Nephron progenitor cell (in vitro differentiated cells): ENCODE measurements around the gene ATP6V1G2.
A peak's percentile ranks its signal among the peaks of the same experiment; 100 is the strongest.
"Not testable (repeated sequence)": the region's sequence is repeated elsewhere in the genome, so short reads cannot be mapped to it uniquely, and the experiment has no call there.

Experiments
- DNase-seq: peaks from one replicate; pipeline ENCODE4 v3.0.0; 2021
- H3K27ac Mint-ChIP-seq: 2 replicates; pipeline ENCODE4 v1.8.0; 2021; ENCODE audit warnings: mild to moderate bottlenecking, moderate library complexity, mixed read lengths
- H3K27me3 Mint-ChIP-seq: 2 replicates; pipeline ENCODE4 v1.8.0; 2021; ENCODE audit warnings: mild to moderate bottlenecking, low read depth, mixed read lengths; ENCODE audit not compliant: poor library complexity
- H3K36me3 Mint-ChIP-seq: 2 replicates; pipeline ENCODE4 v1.8.0; 2021; ENCODE audit warnings: low read depth, mixed read lengths
- H3K4me1 Mint-ChIP-seq: 2 replicates; pipeline ENCODE4 v1.8.0; 2021; ENCODE audit warnings: mixed read lengths
- H3K4me3 Mint-ChIP-seq: 2 replicates; pipeline ENCODE4 v1.8.0; 2021; ENCODE audit warnings: mild to moderate bottlenecking, moderate library complexity, mixed read lengths
- H3K9me3 Mint-ChIP-seq: 2 replicates; pipeline ENCODE4 v1.8.0; 2021; ENCODE audit warnings: mild to moderate bottlenecking, moderate library complexity, mixed read lengths
- TF ChIP-seq, protein P1 (sequence below): fragments of 200-600 bp; sonication (generic); IDR thresholded peaks from 2 replicates; pipeline ENCODE4 v1.5.0; 2021; ENCODE audit warnings: antibody characterized with exemption

Gene ATP6V1G2

DNA sequence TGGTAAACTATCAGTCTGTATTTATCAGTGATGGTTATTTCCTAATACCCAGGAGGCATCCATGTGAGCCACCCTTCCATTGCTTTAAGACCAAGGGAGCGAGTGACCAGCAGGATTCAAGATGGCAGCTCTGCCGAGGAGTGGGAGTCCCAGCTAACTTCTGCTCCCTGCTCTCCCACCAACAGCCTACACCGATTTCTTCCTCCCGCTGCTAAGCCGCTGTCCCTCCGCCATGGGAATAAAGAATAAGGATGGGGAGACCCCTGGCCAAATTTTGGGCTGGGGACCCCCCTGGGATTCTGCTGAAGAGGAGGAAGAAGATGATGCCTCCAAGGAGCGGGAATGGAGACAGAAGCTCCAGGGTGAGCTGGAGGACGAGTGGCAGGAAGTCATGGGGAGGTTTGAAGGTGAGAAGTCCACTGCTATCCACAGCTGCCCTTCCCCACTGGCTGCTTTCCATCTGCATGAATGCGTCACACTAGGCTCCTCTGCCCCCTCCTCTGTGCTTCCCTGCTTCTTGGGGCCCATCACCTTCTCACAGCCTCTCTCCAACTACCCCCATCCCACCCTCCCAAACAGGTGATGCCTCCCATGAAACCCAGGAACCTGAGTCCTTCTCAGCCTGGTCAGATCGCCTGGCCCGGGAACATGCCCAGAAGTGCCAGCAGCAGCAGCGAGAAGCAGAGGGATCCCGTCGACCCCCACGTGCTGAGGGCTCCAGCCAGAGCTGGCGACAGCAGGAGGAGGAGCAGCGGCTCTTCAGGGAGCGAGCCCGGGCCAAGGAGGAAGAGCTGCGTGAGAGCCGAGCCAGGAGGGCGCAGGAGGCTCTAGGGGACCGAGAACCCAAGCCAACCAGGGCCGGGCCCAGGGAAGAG lies 11.3 kb upstream of the ATP6V1G2 start:
- Mint-ChIP-seq H3K4me1 (peaks cover 25% of the 10 kb centered on the region), H3K4me3 (no peak overlapping the region), H3K27me3 (no peaks in the 10 kb centered on the region), H3K27ac (no peak overlapping the region), H3K36me3 (peaks cover 42% of the 10 kb centered on the region), H3K9me3 (no peaks in the 10 kb centered on the region)
- DNase-seq: no peak
- TF ChIP-seq, protein P1, sequence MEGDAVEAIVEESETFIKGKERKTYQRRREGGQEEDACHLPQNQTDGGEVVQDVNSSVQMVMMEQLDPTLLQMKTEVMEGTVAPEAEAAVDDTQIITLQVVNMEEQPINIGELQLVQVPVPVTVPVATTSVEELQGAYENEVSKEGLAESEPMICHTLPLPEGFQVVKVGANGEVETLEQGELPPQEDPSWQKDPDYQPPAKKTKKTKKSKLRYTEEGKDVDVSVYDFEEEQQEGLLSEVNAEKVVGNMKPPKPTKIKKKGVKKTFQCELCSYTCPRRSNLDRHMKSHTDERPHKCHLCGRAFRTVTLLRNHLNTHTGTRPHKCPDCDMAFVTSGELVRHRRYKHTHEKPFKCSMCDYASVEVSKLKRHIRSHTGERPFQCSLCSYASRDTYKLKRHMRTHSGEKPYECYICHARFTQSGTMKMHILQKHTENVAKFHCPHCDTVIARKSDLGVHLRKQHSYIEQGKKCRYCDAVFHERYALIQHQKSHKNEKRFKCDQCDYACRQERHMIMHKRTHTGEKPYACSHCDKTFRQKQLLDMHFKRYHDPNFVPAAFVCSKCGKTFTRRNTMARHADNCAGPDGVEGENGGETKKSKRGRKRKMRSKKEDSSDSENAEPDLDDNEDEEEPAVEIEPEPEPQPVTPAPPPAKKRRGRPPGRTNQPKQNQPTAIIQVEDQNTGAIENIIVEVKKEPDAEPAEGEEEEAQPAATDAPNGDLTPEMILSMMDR: no peak

DNA sequence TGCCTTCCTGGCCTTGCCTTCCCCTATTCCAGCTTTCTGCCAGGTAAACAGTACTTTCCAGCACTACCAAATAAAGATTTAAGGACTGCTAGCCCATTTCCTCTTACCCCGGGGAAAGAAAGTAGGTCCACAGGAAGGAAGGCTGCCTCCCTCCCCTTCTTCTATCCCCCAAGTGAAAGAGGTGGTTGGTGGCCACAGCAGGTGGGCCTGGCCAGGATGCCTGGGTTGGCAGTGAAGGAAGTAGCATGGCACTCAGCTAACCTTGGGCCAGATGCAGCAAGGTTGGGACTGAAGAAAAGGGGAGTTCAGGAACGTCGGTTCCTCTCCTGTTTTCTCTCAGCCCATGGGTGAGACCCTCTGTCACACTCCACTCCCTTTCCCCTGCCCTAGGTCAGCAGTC lies 9.9 kb upstream of the ATP6V1G2 start:
- Mint-ChIP-seq H3K4me3 (no peak overlapping the region), H3K4me1 (peaks cover 19% of the 10 kb centered on the region), H3K36me3 (peaks cover 45% of the 10 kb centered on the region), H3K27ac (no peak overlapping the region), H3K27me3 (no peaks in the 10 kb centered on the region), H3K9me3 (no peaks in the 10 kb centered on the region)
- DNase-seq: no peak
- TF ChIP-seq, protein P1: no peak

DNA sequence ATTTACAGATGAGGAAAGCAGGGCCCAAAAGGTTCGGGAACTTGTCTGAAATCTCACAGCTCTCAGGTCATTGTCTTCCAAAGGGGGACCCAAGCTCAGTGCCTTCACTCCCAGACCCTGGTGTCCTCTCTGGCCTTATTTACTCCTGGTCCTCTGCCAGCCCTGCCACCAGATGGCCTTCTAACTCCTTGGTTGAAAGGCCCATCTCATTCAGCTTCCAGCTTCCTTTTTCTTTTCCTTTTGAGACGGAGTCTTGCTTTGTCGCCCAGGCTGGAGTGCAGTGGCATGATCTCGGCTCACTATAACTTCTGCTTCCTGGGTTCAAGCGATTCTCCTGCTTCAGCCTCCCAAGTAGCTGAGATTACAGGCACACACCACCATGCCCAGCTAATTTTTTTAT lies 5.0 kb upstream of the ATP6V1G2 start:
- peaks cover 40% of the 10 kb centered on the region for H3K36me3 Mint-ChIP-seq
- peak overlapping the region; percentile 68 for H3K27ac Mint-ChIP-seq

DNA sequence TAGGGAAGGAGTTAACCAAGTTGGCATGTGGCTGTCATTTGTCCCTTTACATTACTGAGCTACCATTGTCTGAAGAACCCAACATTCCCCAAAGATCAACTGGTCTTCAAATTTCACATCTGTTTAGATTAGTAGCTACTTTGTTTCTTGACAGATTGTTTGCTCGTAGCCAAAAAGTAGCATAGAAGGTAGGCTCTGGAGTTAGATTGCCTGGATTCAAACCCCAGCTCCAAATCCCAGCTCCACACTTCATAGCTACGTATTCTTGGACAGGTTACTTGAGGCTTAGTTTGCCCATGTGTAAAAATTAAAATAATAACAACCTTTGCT lies 2.1 kb upstream of the ATP6V1G2 start:
- peak overlapping the region; percentile 78 for H3K27ac Mint-ChIP-seq

More for the DNA sequence above, 5.0 kb upstream of the ATP6V1G2 start:
- TF ChIP-seq, protein P1: peak; percentile 35
- peak; percentile 30 for DNase-seq
- not testable (repeated sequence) for H3K27me3 Mint-ChIP-seq, H3K9me3 Mint-ChIP-seq, H3K4me3 Mint-ChIP-seq
- peaks cover 26% of the 10 kb centered on the region for H3K4me1 Mint-ChIP-seq

DNA sequence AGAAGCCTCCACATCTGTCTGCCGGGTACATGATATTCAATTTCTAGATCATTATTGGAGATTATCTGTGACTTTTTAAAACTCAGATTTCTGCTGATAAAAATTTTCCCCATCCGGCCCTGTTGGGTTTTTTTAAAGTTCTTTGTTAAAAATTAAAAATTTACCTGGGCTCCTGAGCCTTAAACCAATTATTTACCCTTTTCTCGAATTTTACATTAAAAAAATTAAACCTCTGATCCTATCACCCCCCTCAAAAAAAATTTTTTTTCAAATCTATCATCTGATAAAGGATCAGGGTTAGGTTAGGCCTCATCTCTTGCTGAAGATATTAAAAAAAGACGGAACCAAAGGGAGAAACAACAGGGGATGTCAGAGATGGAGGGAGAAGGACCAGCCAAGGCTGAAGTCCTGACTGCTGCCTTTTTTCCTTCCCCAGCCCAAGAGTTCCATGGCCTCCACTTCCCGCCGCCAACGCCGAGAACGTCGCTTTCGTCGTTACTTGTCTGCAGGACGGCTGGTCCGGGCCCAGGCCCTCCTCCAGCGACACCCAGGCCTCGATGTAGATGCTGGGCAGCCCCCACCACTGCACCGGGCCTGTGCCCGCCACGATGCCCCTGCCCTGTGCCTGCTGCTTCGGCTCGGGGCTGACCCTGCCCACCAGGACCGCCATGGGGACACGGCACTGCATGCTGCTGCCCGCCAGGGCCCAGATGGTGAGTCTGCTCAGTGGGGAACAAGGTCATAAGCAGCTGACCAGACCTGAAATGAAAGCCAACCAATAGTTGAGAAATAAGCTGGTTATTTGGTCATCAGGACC lies 1.5 kb upstream of the ATP6V1G2 start:
- DNase-seq: peak; percentile 21
- Mint-ChIP-seq H3K36me3 (peaks cover 30% of the 10 kb centered on the region), H3K27ac (peak overlapping the region; percentile 78), H3K27me3 (peaks cover 3% of the 10 kb centered on the region), H3K4me1 (peaks cover 51% of the 10 kb centered on the region), H3K4me3 (peak overlapping the region; percentile 83), H3K9me3 (no peaks in the 10 kb centered on the region)
- TF ChIP-seq, protein P1: no peak

More for the DNA sequence above, 2.1 kb upstream of the ATP6V1G2 start:
- H3K27me3 Mint-ChIP-seq: peaks cover 3% of the 10 kb centered on the region
- H3K4me3 Mint-ChIP-seq: peak overlapping the region; percentile 83
- no peaks in the 10 kb centered on the region for H3K9me3 Mint-ChIP-seq
- TF ChIP-seq, protein P1: no peak
- no peak for DNase-seq
- H3K36me3 Mint-ChIP-seq: peaks cover 34% of the 10 kb centered on the region
- peaks cover 46% of the 10 kb centered on the region for H3K4me1 Mint-ChIP-seq
